K562 (cell line): ENCODE measurements around the gene SPATS2. TPM values are rescaled to one million over a fixed set of nuclear protein-coding genes. Genes with fewer than 3 reads are reported as not detected.

Experiments used
- ATAC-seq: fragments of 200-7000 bp; cut with Tn5 transposase; 3 replicates; pipeline ENCODE4 v1.9.1; 2020; ENCODE audit warnings: moderate library complexity
- BruUV-seq: library from RNA; stranded (reverse); fragments of 400-500 nt; replicated peaks from 2 replicates; lab custom pipeline; 2021; lab: Mats Ljungman, UMichigan
- CTCF ChIA-PET: fragments of 300-600 bp; formaldehyde crosslinking; extraction: SDS; loops from one replicate; lab custom pipeline; 2021; ENCODE audit warnings: low intra/inter-chr PET ratio; lab: Yijun Ruan, JAX
- POLR2A ChIA-PET: fragments of 300-600, 350-650 bp; sonication (Branson Sonifier 250); formaldehyde crosslinking; extraction: SDS; loops from one replicate; lab custom pipeline; 2021; ENCODE audit warnings: antibody characterized with exemption, inconsistent platforms; lab: Yijun Ruan, JAX
- DNase-seq, 4 experiments: peaks; one replicate each; pipeline versions ENCODE4 v3.0.0 to v3.0.0-alpha.2; 2011 to 2018; ENCODE audit warnings: low spot score in 3 of 4, mixed read lengths in 3 of 4; ENCODE audit errors: extremely low read depth in 1 of 4
- FAIRE-seq: peaks from 2 replicates; lab custom pipeline; 2011; peaks lifted over from hg19 to GRCh38; lab: Jason Lieb, UNC
- H2AFZ ChIP-seq: 2 replicates; pipeline ENCODE4 v1.6.0; 2011; ENCODE audit warnings: low read depth, low read length, control low read depth, inconsistent platforms
- H3K27ac ChIP-seq: fragments of 200-600 bp; 3 replicates; pipeline ENCODE4 v1.8.0; 2011; ENCODE audit warnings: low read depth, mild to moderate bottlenecking, control low read depth, inconsistent platforms, low read length, moderate library complexity, mixed read lengths; ENCODE audit errors: extremely low read depth
- H3K27me3 ChIP-seq, 2 experiments: fragments of 300-600 bp in 1 of 2; 2 replicates in 1 of 2; 3 replicates in 1 of 2; pipeline versions ENCODE4 v1.6.0 to v1.8.0; 2011; ENCODE audit warnings: inconsistent platforms in 2 of 2, low read length in 2 of 2, mild to moderate bottlenecking in 1 of 2, mixed read lengths in 1 of 2, moderate library complexity in 1 of 2; ENCODE audit not compliant: control insufficient read depth in 2 of 2, insufficient read depth in 2 of 2
- H3K36me3 ChIP-seq: fragments of 300-600 bp; 3 replicates; pipeline ENCODE4 v1.8.0; 2011; ENCODE audit warnings: mild to moderate bottlenecking, low read length, inconsistent platforms; ENCODE audit not compliant: control insufficient read depth, insufficient read depth
- H3K4me1 ChIP-seq, 2 experiments: fragments of 200-600 bp in 1 of 2; replicated peaks in 1 of 2; 2 replicates in 1 of 2; 3 replicates in 1 of 2; pipeline versions ENCODE4 v1.5.1 to v1.8.0; 2011; ENCODE audit warnings: inconsistent platforms in 2 of 2, low read length in 2 of 2, mild to moderate bottlenecking in 1 of 2, mixed read lengths in 1 of 2, moderate library complexity in 1 of 2; ENCODE audit not compliant: control insufficient read depth in 2 of 2, insufficient read depth in 2 of 2
- H3K4me2 ChIP-seq: 2 replicates; pipeline ENCODE4 v1.6.1; 2011; ENCODE audit warnings: low read length, control low read depth, inconsistent platforms, mixed read lengths; ENCODE audit not compliant: insufficient read depth
- H3K4me3 ChIP-seq: fragments of 200-600 bp; sonication (generic), shearing (Covaris generic); 2 replicates; pipeline ENCODE4 v1.5.1; 2016; ENCODE audit warnings: control low read depth, inconsistent platforms
- H3K79me2 ChIP-seq: fragments of 200-600 bp; 3 replicates; pipeline ENCODE4 v1.8.0; 2011; ENCODE audit warnings: low read length, inconsistent platforms; ENCODE audit not compliant: control insufficient read depth, insufficient read depth
- H3K9ac ChIP-seq, 2 experiments: 2 replicates each; pipeline versions ENCODE4 v1.6.0 to v1.6.1; 2011; ENCODE audit warnings: low read depth in 2 of 2, low read length in 2 of 2, control low read depth in 1 of 2, inconsistent platforms in 1 of 2, mild to moderate bottlenecking in 1 of 2, mixed read lengths in 1 of 2; ENCODE audit not compliant: insufficient read depth in 1 of 2
- H3K9me1 ChIP-seq: one replicate; pipeline ENCODE4 v1.6.0; 2011; ENCODE audit warnings: inconsistent platforms, mild to moderate bottlenecking, low read length, moderate library complexity; ENCODE audit not compliant: control insufficient read depth, insufficient read depth
- H3K9me3 ChIP-seq: replicated peaks from 2 replicates; pipeline ENCODE4 v1.5.1; 2011; ENCODE audit warnings: low read depth, low read length, inconsistent platforms; ENCODE audit not compliant: control insufficient read depth, insufficient read depth
- H4K20me1 ChIP-seq: replicated peaks from 2 replicates; pipeline ENCODE4 v1.6.1; 2011; ENCODE audit warnings: low read length, inconsistent platforms, mixed read lengths; ENCODE audit not compliant: control insufficient read depth, insufficient read depth
- HDAC2 ChIP-seq: fragments of 450-650 bp; IDR thresholded peaks from 2 replicates; pipeline ENCODE4 v1.6.1; 2016; ENCODE audit warnings: mild to moderate bottlenecking
- HNRNPLL ChIP-seq: fragments of 200-400 bp; formaldehyde crosslinking; IDR thresholded peaks from 2 replicates; pipeline ENCODE4 v1.6.1; 2017; ENCODE audit warnings: low read length, low read depth, mild to moderate bottlenecking; ENCODE audit not compliant: poor library complexity, severe bottlenecking
- RB1 ChIP-seq: fragments of 450-650 bp; IDR thresholded peaks from 2 replicates; pipeline ENCODE4 v1.6.1; 2017; ENCODE audit warnings: low read depth, mild to moderate bottlenecking
- SMAD3 ChIP-seq: fragments of 450-650 bp; formaldehyde crosslinking; conservative IDR thresholded peaks from 2 replicates; pipeline ENCODE4 v1.4.0; 2020; ENCODE audit warnings: mild to moderate bottlenecking
- SOX6 ChIP-seq: fragments of 450-650 bp; IDR thresholded peaks from 2 replicates; pipeline ENCODE4 v1.6.1; 2014; ENCODE audit warnings: mild to moderate bottlenecking
- ZNF124 ChIP-seq: sonication (generic); formaldehyde crosslinking; IDR thresholded peaks from 2 replicates; pipeline ENCODE4 v1.8.1; 2022; ENCODE audit warnings: missing genetic modification reagents
- WGBS: fragments of 100-300 bp; shearing (Covaris generic); methylation state at CpG from one replicate; pipeline ENCODE4 v1.1.6; 2016; ENCODE audit warnings: low coverage, mixed read lengths; ENCODE audit not compliant: insufficient coverage; ENCODE audit errors: missing lambda C conversion rate; 5-methylcytosine and 5-hydroxymethylcytosine counted together
- in situ Hi-C: fragments of 300-500 bp; cut with MboI; formaldehyde crosslinking; loops from 4 replicates; pipeline ENCODE4 v1.15.0; 2018; ENCODE audit warnings: inconsistent platforms, mixed read lengths
- intact Hi-C: fragments of 100-400 bp; cut with micrococcal nuclease; formaldehyde crosslinking; loops from 2 replicates; pipeline ENCODE4 v1.14.2; 2022
- polyA plus RNA-seq, 8 experiments: library from polyadenylated mRNA; depleted of rRNA in 4 of 8; stranded (reverse) in 5 of 8; unstranded in 3 of 8; fragments of >200 nt; fragmentation: Nextera tagmentation in 2 of 8; fragmentation: Illumina TruSeq in 1 of 8; extraction: Ambion mirVana in 2 of 8; extraction: Trizol in 1 of 8; gene quantifications; 2 replicates each; pipeline versions ENCODE4 v1.2.1 to v1.2.3, GENCODE V29; 2011 to 2014; ENCODE audit warnings: inconsistent platforms in 1 of 8, missing spikeins in 1 of 8
- total RNA-seq, 7 experiments: library from RNA; depleted of rRNA in 6 of 7; stranded (reverse); fragments of >200 nt in 6 of 7; fragmentation: Illumina TruSeq in 2 of 7; extraction: Trizol in 2 of 7; gene quantifications; 2 replicates each; pipeline versions ENCODE4 v1.2.1 to v1.2.3, GENCODE V29; 2011 to 2021; ENCODE audit warnings: low replicate concordance in 1 of 7
- TF ChIP-seq, protein P1 (sequence below): sonication (generic); formaldehyde crosslinking; IDR thresholded peaks from 2 replicates; pipeline ENCODE4 v1.8.1; 2022; ENCODE audit warnings: missing genetic modification reagents
- TF ChIP-seq, protein P2 (sequence below): fragments of 250-450 bp; sonication (Bioruptor Pico); IDR thresholded peaks from 2 replicates; pipeline ENCODE4 v1.4.0; 2020; ENCODE audit warnings: mild to moderate bottlenecking, moderate library complexity
- TF ChIP-seq, protein P3 (sequence below): fragments of 450-650 bp; IDR thresholded peaks from 2 replicates; pipeline ENCODE4 v1.6.1; 2018; ENCODE audit not compliant: partially characterized antibody
- TF ChIP-seq, protein P4 (sequence below): sonication (generic); formaldehyde crosslinking; IDR thresholded peaks from 2 replicates; pipeline ENCODE4 v1.4.0; 2020; ENCODE audit warnings: mild to moderate bottlenecking, missing genetic modification reagents

Gene SPATS2
- total and polyA plus RNA-seq, 9 of the 15 experiments (the other 6 are each of a cell fraction or from before 2014, with no cell fraction given), result 5.4 to 48.2 (median 17.5) TPM

DNA sequence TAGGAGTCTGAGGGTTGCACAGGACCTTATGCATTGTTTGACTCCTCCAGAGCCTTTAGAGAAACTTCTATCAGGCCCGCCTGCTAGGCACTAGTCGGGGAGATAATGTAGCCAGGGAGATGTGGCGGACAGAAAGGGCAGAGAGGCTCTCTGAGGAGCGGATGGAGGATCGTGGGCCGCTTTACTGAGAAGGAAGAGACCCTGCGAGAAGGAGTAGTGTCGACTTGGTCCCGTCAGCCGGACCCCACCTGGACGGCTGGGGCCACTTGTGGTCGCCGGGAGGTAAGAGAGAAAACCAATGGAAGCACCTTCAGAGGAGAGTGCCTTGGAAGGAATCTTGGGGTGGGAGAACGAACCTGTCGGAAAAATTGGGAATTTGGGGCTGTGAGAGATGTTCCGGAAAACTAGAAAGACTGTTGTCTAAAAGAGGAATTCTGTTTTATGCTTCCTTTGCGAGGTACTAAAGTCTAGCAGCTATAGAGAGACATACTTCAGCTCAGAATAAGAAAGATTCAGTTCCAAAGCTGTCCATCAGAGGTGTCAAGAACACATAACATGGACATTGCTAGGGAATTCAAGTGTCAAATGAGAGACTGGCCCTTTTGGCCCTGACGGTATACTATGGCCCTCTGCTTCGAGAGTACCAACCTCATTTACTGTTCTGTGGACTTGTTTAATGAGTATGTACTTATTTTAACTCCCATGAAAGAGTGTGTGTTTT lies 201.3 kb downstream of the SPATS2 start:
- intact Hi-C loops, result no loop called here
- no peak for TF ChIP-seq ZNF124
- no peak for TF ChIP-seq RB1
- TF ChIP-seq SOX6, result no peak
- TF ChIP-seq, protein P1, sequence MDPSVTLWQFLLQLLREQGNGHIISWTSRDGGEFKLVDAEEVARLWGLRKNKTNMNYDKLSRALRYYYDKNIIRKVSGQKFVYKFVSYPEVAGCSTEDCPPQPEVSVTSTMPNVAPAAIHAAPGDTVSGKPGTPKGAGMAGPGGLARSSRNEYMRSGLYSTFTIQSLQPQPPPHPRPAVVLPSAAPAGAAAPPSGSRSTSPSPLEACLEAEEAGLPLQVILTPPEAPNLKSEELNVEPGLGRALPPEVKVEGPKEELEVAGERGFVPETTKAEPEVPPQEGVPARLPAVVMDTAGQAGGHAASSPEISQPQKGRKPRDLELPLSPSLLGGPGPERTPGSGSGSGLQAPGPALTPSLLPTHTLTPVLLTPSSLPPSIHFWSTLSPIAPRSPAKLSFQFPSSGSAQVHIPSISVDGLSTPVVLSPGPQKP (CRISPR knock-in tag), result no peak
- TF ChIP-seq, protein P2, sequence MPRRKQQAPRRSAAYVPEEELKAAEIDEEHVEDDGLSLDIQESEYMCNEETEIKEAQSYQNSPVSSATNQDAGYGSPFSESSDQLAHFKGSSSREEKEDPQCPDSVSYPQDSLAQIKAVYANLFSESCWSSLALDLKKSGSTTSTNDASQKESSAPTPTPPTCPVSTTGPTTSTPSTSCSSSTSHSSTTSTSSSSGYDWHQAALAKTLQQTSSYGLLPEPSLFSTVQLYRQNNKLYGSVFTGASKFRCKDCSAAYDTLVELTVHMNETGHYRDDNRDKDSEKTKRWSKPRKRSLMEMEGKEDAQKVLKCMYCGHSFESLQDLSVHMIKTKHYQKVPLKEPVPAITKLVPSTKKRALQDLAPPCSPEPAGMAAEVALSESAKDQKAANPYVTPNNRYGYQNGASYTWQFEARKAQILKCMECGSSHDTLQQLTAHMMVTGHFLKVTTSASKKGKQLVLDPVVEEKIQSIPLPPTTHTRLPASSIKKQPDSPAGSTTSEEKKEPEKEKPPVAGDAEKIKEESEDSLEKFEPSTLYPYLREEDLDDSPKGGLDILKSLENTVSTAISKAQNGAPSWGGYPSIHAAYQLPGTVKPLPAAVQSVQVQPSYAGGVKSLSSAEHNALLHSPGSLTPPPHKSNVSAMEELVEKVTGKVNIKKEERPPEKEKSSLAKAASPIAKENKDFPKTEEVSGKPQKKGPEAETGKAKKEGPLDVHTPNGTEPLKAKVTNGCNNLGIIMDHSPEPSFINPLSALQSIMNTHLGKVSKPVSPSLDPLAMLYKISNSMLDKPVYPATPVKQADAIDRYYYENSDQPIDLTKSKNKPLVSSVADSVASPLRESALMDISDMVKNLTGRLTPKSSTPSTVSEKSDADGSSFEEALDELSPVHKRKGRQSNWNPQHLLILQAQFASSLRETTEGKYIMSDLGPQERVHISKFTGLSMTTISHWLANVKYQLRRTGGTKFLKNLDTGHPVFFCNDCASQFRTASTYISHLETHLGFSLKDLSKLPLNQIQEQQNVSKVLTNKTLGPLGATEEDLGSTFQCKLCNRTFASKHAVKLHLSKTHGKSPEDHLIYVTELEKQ, result no peak
- TF ChIP-seq SMAD3 (CRISPR knock-in tag), result no peak
- TF ChIP-seq, protein P3, sequence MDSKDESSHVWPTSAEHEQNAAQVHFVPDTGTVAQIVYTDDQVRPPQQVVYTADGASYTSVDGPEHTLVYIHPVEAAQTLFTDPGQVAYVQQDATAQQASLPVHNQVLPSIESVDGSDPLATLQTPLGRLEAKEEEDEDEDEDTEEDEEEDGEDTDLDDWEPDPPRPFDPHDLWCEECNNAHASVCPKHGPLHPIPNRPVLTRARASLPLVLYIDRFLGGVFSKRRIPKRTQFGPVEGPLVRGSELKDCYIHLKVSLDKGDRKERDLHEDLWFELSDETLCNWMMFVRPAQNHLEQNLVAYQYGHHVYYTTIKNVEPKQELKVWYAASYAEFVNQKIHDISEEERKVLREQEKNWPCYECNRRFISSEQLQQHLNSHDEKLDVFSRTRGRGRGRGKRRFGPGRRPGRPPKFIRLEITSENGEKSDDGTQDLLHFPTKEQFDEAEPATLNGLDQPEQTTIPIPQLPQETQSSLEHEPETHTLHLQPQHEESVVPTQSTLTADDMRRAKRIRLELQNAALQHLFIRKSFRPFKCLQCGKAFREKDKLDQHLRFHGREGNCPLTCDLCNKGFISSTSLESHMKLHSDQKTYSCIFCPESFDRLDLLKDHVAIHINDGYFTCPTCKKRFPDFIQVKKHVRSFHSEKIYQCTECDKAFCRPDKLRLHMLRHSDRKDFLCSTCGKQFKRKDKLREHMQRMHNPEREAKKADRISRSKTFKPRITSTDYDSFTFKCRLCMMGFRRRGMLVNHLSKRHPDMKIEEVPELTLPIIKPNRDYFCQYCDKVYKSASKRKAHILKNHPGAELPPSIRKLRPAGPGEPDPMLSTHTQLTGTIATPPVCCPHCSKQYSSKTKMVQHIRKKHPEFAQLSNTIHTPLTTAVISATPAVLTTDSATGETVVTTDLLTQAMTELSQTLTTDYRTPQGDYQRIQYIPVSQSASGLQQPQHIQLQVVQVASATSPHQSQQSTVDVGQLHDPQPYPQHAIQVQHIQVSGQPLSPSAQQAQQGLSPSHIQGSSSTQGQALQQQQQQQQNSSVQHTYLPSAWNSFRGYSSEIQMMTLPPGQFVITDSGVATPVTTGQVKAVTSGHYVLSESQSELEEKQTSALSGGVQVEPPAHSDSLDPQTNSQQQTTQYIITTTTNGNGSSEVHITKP, result peak; percentile 3
- TF ChIP-seq HNRNPLL, result no peak
- 0 out of 2 replicates have a peak, but pooled peaks have one; percentile 1 for TF ChIP-seq HDAC2
- TF ChIP-seq, protein P4, sequence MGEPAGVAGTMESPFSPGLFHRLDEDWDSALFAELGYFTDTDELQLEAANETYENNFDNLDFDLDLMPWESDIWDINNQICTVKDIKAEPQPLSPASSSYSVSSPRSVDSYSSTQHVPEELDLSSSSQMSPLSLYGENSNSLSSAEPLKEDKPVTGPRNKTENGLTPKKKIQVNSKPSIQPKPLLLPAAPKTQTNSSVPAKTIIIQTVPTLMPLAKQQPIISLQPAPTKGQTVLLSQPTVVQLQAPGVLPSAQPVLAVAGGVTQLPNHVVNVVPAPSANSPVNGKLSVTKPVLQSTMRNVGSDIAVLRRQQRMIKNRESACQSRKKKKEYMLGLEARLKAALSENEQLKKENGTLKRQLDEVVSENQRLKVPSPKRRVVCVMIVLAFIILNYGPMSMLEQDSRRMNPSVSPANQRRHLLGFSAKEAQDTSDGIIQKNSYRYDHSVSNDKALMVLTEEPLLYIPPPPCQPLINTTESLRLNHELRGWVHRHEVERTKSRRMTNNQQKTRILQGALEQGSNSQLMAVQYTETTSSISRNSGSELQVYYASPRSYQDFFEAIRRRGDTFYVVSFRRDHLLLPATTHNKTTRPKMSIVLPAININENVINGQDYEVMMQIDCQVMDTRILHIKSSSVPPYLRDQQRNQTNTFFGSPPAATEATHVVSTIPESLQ (CRISPR knock-in tag), result no peak

More for the DNA sequence above, 201.3 kb downstream of the SPATS2 start:
- in situ Hi-C loops, result no loop called here
- Histone ChIP-seq H2AFZ (peak overlapping the region; percentile 89), H3K79me2 (peaks cover 51% of the 10 kb centered on the region), H3K4me3 (peak overlapping the region; percentile 81), H4K20me1 (no peaks in the 10 kb centered on the region), H3K9ac (peak overlapping the region; percentile 95 to 96), H3K4me1 (peaks cover 5 to 8% of the 10 kb centered on the region in 2 experiments; a peak in 3 of 5 replicates), H3K9me1 (no peaks in the 10 kb centered on the region), H3K27me3 (no peaks in the 10 kb centered on the region), H3K9me3 (no peaks in the 10 kb centered on the region), H3K36me3 (peaks cover 44% of the 10 kb centered on the region; the same call in 2 of the 3 replicates), H3K27ac (peak overlapping the region; percentile 90), H3K4me2 (peak overlapping the region; percentile 99)
- FAIRE-seq (peak; percentile 72), DNase-seq (peak in 2 of 4 experiments; percentile 41 to 58), ATAC-seq (peak; percentile 84)
- ChIA-PET CTCF (interaction anchor here (0.7 kb wide), 1 partner anchor 12 kb away, joined by 3 read pairs; no protein-coding TSS in a partner anchor), POLR2A (interaction anchor here (0.6 to 2.2 kb wide), 6 partner anchors 10 to 1672 kb away, joined by 3 to 8 read pairs (median 4); partner anchors contain the start of gene SPATS2)
- 0% methylated on average over 19 of the region's 19 CpGs for WGBS
- BruUV-seq, result TSS peak; percentile 64
